ENCODE results near the gene PEMT.
A peak's percentile ranks its signal among the peaks of the same experiment; 100 is the strongest.

PEMT gene

GRCh38 chr17:17506893-17507464 lies 84.5 kb downstream of the PEMT start:
- no peak overlapping the region for H3K27ac Mint-ChIP-seq
- no peaks in the 10 kb centered on the region for H3K9me3 Mint-ChIP-seq
- H3K4me1 Mint-ChIP-seq = peaks cover 31% of the 10 kb centered on the region
- no peaks in the 10 kb centered on the region for H3K36me3 Mint-ChIP-seq (ENCODE audit: low read depth)
- no peak for TF ChIP-seq CTCF (IDR thresholded peaks at IDR 0.05; ENCODE audit: unreplicated experiment in 3 of 3)
- no peak overlapping the region for H3K4me3 Mint-ChIP-seq
- H3K27me3 Mint-ChIP-seq (ENCODE audit: low read depth) = peaks cover 3% of the 10 kb centered on the region

GRCh38 chr17:17506181-17506741 lies 85.2 kb downstream of the PEMT start:
- Mint-ChIP-seq H3K27me3 (ENCODE audit: low read depth) (peaks cover 6% of the 10 kb centered on the region), H3K9me3 (no peaks in the 10 kb centered on the region), H3K4me3 (no peak overlapping the region), H3K36me3 (ENCODE audit: low read depth) (no peaks in the 10 kb centered on the region), H3K27ac (peak overlapping the region in 1 of 3 experiments; percentile 22), H3K4me1 (peaks cover 31% of the 10 kb centered on the region)
- TF ChIP-seq CTCF (IDR thresholded peaks at IDR 0.05; ENCODE audit: unreplicated experiment in 3 of 3) = no peak

GRCh38 chr17:17505610-17506171 lies 85.8 kb downstream of the PEMT start:
- Mint-ChIP-seq H3K9me3 (no peaks in the 10 kb centered on the region), H3K27me3 (ENCODE audit: low read depth) (peaks cover 11% of the 10 kb centered on the region), H3K36me3 (ENCODE audit: low read depth) (no peaks in the 10 kb centered on the region), H3K27ac (no peak overlapping the region), H3K4me3 (no peak overlapping the region), H3K4me1 (peaks cover 31% of the 10 kb centered on the region)
- TF ChIP-seq CTCF (IDR thresholded peaks at IDR 0.05; ENCODE audit: unreplicated experiment in 3 of 3) = no peak

- H3K27me3 Mint-ChIP-seq (ENCODE audit: low read depth) = peaks cover 16% of the 10 kb centered on the region
- H3K4me1 Mint-ChIP-seq = peaks cover 31% of the 10 kb centered on the region
Measured at GRCh38 chr17:17505151-17505550, 86.4 kb downstream of the PEMT start.

GRCh38 chr17:17504341-17505140 lies 87.0 kb downstream of the PEMT start:
- no peak overlapping the region for H3K27ac Mint-ChIP-seq
- TF ChIP-seq CTCF (IDR thresholded peaks at IDR 0.05; ENCODE audit: unreplicated experiment in 3 of 3) = no peak
- peaks cover 16% of the 10 kb centered on the region for H3K27me3 Mint-ChIP-seq (ENCODE audit: low read depth)
- no peak overlapping the region for H3K4me3 Mint-ChIP-seq
- peaks cover 25% of the 10 kb centered on the region for H3K4me1 Mint-ChIP-seq
- H3K36me3 Mint-ChIP-seq (ENCODE audit: low read depth) = no peaks in the 10 kb centered on the region
- H3K9me3 Mint-ChIP-seq = no peaks in the 10 kb centered on the region

More at GRCh38 chr17:17505151-17505550, 86.4 kb downstream of the PEMT start:
- Mint-ChIP-seq H3K9me3 (no peaks in the 10 kb centered on the region), H3K36me3 (ENCODE audit: low read depth) (no peaks in the 10 kb centered on the region), H3K27ac (no peak overlapping the region), H3K4me3 (no peak overlapping the region)
- TF ChIP-seq CTCF (IDR thresholded peaks at IDR 0.05; ENCODE audit: unreplicated experiment in 3 of 3) = no peak
